Hematopoietic multipotent progenitor cell treated with erythropoietin and hydrocortisone succinate and interleukin-3 and kit ligand, for 6 days (in vitro differentiated cells): ENCODE measurements around the gene COG5.

Experiments
- DNase-seq: peaks from one replicate; pipeline ENCODE4 v3.0.0-alpha.2; 2015

Gene COG5

GRCh38 chr7:107453388-107453787, 110.3 kb downstream of the COG5 start:
- no peak for DNase-seq

GRCh38 chr7:107450970-107451369, 112.8 kb downstream of the COG5 start:
- no peak for DNase-seq

GRCh38 chr7:107446988-107447387, 116.7 kb downstream of the COG5 start:
- DNase-seq = no peak

- no peak for DNase-seq
These were observed 117.2 kb downstream of the COG5 start for GRCh38 chr7:107446531-107446930.

GRCh38 chr7:107442678-107443077, 121.0 kb downstream of the COG5 start:
- DNase-seq = no peak

- peak; percentile 32 for DNase-seq
These were observed 121.9 kb downstream of the COG5 start for GRCh38 chr7:107441581-107442422.

GRCh38 chr7:107439025-107439424, 124.7 kb downstream of the COG5 start:
- DNase-seq = no peak

- no peak for DNase-seq
These were observed 128.0 kb downstream of the COG5 start for GRCh38 chr7:107435749-107436148.

GRCh38 chr7:107432261-107432660, 131.5 kb downstream of the COG5 start:
- no peak for DNase-seq

GRCh38 chr7:107430057-107430456, 133.7 kb downstream of the COG5 start:
- DNase-seq = no peak

- DNase-seq = no peak
These were observed 135.1 kb downstream of the COG5 start for GRCh38 chr7:107428642-107429041.

- DNase-seq = no peak
These were observed 136.3 kb downstream of the COG5 start for GRCh38 chr7:107427462-107427861.

GRCh38 chr7:107414198-107414597, 149.5 kb downstream of the COG5 start:
- DNase-seq = no peak

- no peak for DNase-seq
These were observed 155.4 kb downstream of the COG5 start for GRCh38 chr7:107408349-107408748.

GRCh38 chr7:107405559-107405958, 158.2 kb downstream of the COG5 start:
- DNase-seq = no peak

GRCh38 chr7:107404740-107405537, 158.8 kb downstream of the COG5 start:
- no peak for DNase-seq

- no peak for DNase-seq
These were observed 165.6 kb downstream of the COG5 start for GRCh38 chr7:107398161-107398560.

- DNase-seq = peak; percentile 45
These were observed 166.7 kb downstream of the COG5 start for GRCh38 chr7:107396990-107397389.

- no peak for DNase-seq
These were observed 167.6 kb downstream of the COG5 start for GRCh38 chr7:107396081-107396480.

GRCh38 chr7:107394831-107395230, 168.9 kb downstream of the COG5 start:
- DNase-seq = no peak

- no peak for DNase-seq
These were observed 169.4 kb downstream of the COG5 start for GRCh38 chr7:107394276-107394675.

GRCh38 chr7:107392830-107393229, 170.9 kb downstream of the COG5 start:
- DNase-seq = no peak

GRCh38 chr7:107390916-107391315, 172.8 kb downstream of the COG5 start:
- no peak for DNase-seq

- DNase-seq = no peak
These were observed 175.1 kb downstream of the COG5 start for GRCh38 chr7:107388604-107389003.
